Colonic mucosa (tissue), 4 donors: ENCODE results near the gene ZDHHC14. TPM values are rescaled to one million over a fixed set of nuclear protein-coding genes. Genes with fewer than 3 reads are reported as not detected.

Experiments
- DNase-seq: peaks from one replicate; pipeline ENCODE4 v3.0.0-alpha.2; 2020
- H3K27ac ChIP-seq: fragments of 200-600 bp; one replicate; pipeline ENCODE4 v1.8.0; 2021
- H3K27me3 ChIP-seq: fragments of 200-600 bp; one replicate; pipeline ENCODE4 v1.8.0; 2021
- H3K36me3 ChIP-seq: fragments of 200-600 bp; one replicate; pipeline ENCODE4 v1.8.0; 2021
- H3K4me1 ChIP-seq: fragments of 200-600 bp; one replicate; pipeline ENCODE4 v1.8.0; 2021; ENCODE audit warnings: mild to moderate bottlenecking
- H3K4me3 ChIP-seq: fragments of 200-600 bp; one replicate; pipeline ENCODE4 v1.8.0; 2021
- H3K9ac ChIP-seq, 2 donors: one replicate each; pipeline ENCODE4 v1.7.0; 2013; ENCODE audit warnings: control low read depth in 2 of 2, low read depth in 2 of 2, low read length in 2 of 2
- H3K9me3 ChIP-seq: fragments of 200-600 bp; one replicate; pipeline ENCODE4 v1.8.0; 2021
- CTCF ChIP-seq: fragments of 200-600 bp; IDR thresholded peaks from one replicate; pipeline ENCODE4 v1.8.0; 2022; ENCODE audit warnings: antibody characterized with exemption, mild to moderate bottlenecking
- intact Hi-C: fragments of 100-400 bp; cut with DNase I; formaldehyde crosslinking; loops from one replicate; pipeline ENCODE4 v1.14.1; 2022
- total RNA-seq, 2 donors: library from RNA; stranded (reverse); fragmentation: NEBNext Ultra II Directional in 1 of 2; extraction: Animal tissue kit (Norgen Biotek cat#: 25700) in 1 of 2; gene quantifications; one replicate each; pipeline ENCODE4 v1.2.1, GENCODE V29; 2021
- donor health status: healthy.
- donor health status: DM: no; HTN: no; CAD: no.
- donor health status: DM: no; HTN: no; CAD: no.

Gene ZDHHC14
- total RNA-seq, 2 donors from 2014 or later = 8.4 to 11.4 TPM

DNA sequence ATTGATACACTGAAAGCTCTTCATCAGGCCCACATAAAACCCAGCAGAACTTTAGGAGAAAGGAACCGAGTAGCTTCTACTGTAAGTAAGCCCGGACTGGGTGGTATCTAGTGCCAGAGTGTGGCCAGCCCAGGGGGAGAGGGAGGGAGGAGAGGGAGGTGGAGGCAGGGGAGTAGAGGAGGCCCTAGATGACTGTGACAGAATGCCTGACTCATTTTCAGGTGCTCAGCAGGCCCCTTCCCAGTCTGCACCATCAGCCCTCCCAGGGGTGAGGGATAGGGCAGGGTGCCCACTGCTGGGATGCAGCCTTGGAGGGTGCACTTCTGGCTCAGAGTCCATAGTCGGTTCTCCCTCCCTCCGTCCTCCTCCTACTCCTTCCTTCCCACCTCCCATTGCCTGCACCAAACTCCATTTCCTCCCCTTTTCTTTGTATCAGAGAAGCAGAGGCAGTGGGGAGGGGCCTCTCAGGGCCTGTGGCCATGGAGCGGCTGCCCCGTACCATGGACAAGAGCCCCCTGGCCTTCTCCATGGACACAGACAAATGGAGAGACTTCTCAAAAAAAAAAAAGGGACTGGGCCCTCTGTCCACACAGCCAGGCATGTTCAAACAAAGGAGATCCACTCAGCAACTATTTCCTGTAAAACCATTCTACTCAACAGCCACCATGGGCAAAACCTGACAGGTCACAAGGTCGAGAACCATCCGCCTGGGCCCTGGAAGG lies 257.1 kb downstream of the ZDHHC14 start:
- Histone ChIP-seq H3K9me3 (no peaks in the 10 kb centered on the region), H3K4me1 (no peaks in the 10 kb centered on the region), H3K36me3 (no peaks in the 10 kb centered on the region), H3K9ac (no peak overlapping the region), H3K4me3 (no peak overlapping the region), H3K27me3 (no peaks in the 10 kb centered on the region), H3K27ac (no peak overlapping the region)
- no peak for DNase-seq
- intact Hi-C loops = no loop called here
- TF ChIP-seq CTCF = no peak

GRCh38 chr6:157638779-157639178 lies 257.8 kb downstream of the ZDHHC14 start:
- no peaks in the 10 kb centered on the region for H3K27me3 ChIP-seq
- H3K4me1 ChIP-seq = no peaks in the 10 kb centered on the region
- H3K36me3 ChIP-seq = no peaks in the 10 kb centered on the region
- intact Hi-C loops = no loop called here
- H3K4me3 ChIP-seq = no peak overlapping the region
- TF ChIP-seq CTCF = no peak
- H3K9me3 ChIP-seq = no peaks in the 10 kb centered on the region
- no peak overlapping the region for H3K27ac ChIP-seq
- no peak overlapping the region for H3K9ac ChIP-seq
- no peak for DNase-seq

GRCh38 chr6:157640746-157641451 lies 259.9 kb downstream of the ZDHHC14 start:
- no peak overlapping the region for H3K9ac ChIP-seq
- H3K36me3 ChIP-seq = no peaks in the 10 kb centered on the region
- no peak for DNase-seq
- no peaks in the 10 kb centered on the region for H3K4me1 ChIP-seq
- H3K9me3 ChIP-seq = no peaks in the 10 kb centered on the region
- no peak overlapping the region for H3K4me3 ChIP-seq
- H3K27me3 ChIP-seq = no peaks in the 10 kb centered on the region
- no peak for TF ChIP-seq CTCF
- intact Hi-C loops = no loop called here
- no peak overlapping the region for H3K27ac ChIP-seq

GRCh38 chr6:157641837-157642236 lies 260.8 kb downstream of the ZDHHC14 start:
- H3K27ac ChIP-seq = no peak overlapping the region
- no peaks in the 10 kb centered on the region for H3K4me1 ChIP-seq
- intact Hi-C loops = no loop called here
- no peak overlapping the region for H3K4me3 ChIP-seq
- TF ChIP-seq CTCF = no peak
- no peaks in the 10 kb centered on the region for H3K27me3 ChIP-seq
- H3K9ac ChIP-seq = no peak overlapping the region
- DNase-seq = no peak
- no peaks in the 10 kb centered on the region for H3K9me3 ChIP-seq
- H3K36me3 ChIP-seq = no peaks in the 10 kb centered on the region

DNA sequence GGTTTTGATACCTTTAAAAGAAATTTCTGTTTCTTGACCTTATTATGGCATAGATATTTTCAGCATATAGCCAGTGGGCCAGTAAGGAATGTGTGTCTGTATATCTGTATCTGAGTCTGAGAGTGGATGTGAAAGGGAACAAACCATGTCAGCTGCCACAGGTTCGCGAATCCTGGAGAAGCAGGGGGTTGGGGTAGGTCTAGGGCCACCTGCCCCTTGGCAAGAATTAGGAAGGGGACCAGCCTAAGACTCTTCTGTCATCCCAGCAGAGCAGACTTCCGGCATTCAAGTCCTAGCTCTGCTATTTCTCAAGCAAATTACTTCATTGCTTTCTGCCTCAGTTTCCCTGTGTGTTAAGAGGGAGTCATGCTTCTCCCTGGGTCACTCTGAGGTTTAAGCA lies 261.7 kb downstream of the ZDHHC14 start:
- no peak for TF ChIP-seq CTCF
- H3K4me1 ChIP-seq = no peaks in the 10 kb centered on the region
- H3K9ac ChIP-seq = no peak overlapping the region
- no peaks in the 10 kb centered on the region for H3K27me3 ChIP-seq
- no peak for DNase-seq
- H3K36me3 ChIP-seq = no peaks in the 10 kb centered on the region
- H3K4me3 ChIP-seq = no peak overlapping the region
- no peaks in the 10 kb centered on the region for H3K9me3 ChIP-seq
- intact Hi-C loops = no loop called here
- H3K27ac ChIP-seq = no peak overlapping the region
